GM15510 (cell line): Measurements from ENCODE around the gene OSM.

Experiments used
- POLR2A ChIP-seq: IDR thresholded peaks from 3 replicates; pipeline ENCODE4 v1.6.1; 2011; ENCODE audit warnings: borderline replicate concordance; ENCODE audit not compliant: insufficient read length; ENCODE audit errors: extremely low read depth

OSM gene

DNA sequence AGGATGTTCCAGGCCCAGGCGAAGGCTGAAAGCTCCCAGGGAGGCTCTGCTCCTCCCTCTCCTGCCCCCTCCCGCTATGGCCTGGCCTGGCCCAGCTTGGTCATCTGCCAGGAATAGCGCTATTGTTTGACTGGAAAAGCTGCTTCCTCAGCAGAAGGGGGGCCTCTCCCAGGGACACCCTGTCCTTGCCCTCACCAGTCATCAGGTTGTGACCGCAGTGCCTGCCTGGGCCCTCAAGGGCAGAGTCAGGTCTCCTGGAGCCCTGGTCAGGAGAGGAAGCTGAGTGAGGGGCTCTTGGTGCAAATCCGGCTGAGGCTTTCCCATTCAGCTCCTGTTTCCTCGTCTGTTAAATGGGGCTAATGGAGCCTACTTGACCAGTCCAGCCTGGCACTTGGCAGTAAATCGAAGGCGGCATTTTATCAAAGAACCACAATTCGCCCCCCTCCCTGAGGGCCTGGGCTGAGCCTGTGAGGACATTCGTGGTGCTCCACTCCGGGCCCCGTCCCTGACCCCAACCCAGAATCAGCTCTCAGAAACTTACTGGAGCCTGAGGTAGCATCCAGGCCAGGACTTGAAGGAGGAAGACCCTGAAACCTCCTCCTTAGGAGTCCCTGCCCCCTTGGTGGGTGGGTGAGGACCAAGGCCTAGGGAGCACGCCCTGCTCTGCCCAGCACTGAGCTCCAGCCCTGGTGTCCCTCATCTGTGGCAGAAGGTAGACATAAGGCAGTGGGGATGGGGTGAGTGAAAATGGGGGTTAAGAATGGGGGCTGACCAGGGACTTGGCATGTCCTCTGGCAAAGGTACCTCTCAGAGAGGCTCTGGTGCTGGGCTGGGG is 24.6 kb upstream of the OSM start:
- TF ChIP-seq POLR2A: no peak

DNA sequence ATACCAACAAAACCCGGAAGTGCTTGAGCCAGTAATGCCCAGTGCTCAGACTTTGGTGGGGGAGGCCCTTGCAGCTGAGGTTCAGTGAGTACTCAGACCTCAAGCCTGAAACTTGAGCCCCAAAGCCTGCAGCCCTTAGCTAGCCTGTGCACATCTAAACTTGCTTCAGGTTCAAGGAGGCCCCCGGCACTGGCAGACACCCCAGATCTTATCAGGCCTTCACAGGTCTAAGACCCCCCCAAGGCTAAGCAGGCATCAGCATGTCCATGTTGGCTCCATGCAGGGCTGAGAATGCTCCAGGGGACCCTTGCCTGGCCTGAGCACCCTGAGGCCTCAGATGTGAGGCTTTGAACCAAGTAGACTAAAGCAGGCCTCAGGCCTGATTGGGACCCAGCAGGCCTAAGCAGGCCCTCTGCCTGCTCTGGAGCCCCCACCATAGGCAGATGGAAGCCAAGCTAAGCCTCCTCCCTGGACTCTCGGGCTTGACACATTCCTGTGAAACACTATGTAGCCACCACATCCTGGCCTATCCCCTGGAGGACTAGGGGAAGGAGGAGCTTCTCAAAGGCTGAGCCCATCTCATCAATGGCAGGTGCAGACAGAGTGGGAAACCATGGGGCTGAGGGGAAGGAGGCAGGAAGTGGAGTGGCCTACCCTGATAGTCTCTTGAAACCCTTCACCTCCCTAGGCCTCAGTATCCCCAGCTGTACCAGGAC is 23.8 kb upstream of the OSM start:
- TF ChIP-seq POLR2A: no peak

DNA sequence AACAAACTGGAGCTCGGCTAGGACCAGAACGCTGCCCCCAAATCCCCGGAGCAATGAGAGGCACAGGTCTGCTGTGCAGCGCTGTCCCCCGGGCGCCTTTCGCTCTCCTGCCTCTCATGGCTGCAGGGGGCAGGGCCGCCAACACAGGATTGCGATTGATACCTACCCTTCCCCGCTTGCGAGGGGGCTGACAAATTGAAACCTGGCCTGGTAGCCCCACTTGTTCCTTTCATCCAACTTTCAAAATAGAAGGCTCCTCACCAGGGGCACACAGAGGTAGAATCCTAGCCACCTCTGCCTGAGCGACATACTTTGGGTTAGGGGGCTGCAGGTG is 23.3 kb upstream of the OSM start:
- TF ChIP-seq POLR2A: no peak

DNA sequence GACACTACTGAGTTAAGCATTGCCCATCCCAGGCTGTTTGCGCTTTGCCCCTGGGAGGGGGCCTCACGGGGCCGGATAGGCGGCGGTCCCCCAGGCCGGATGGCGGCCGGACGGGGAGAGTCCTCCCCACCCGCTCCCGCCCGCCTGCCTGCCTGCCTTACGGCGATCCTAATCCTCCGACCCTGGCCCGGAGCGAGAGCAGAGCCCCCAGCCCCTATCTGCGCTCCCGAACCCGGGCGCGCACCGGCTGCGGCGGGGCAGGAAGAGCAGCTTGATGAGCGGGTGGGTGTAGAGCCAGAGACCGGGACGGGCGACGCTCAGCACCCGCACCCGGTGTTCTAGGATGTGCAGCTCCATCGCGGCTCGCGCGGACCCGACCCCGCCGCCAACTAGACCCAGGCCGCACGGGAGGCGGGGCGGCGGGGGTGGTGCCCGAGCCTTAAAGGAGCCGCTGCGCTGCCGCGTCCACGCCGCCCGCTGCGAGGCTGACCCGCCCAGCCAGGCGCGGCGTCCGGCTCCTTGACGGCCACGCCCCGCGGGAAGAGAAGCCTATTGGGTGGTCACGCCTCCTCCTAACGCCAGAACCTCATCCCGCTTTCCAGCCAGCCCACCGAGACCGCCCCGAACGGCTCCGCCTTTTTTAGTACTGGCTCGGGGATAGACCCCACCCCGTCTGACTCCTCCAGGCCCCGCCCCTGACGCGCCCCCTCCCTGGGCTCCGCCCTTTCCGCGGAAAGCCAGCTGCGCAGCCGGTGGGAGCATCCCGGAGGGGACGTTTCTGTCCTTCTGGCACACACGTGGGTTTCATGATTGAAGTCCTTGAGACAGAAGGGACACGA is 22.7 kb upstream of the OSM start, which contains the start of gene CASTOR1:
TSS of gene CASTOR1 (minus strand) at position 365 of the 839 bp plus-strand sequence. CDS start at position 357, 8 bp downstream.
- TF ChIP-seq POLR2A: peak; percentile 22

DNA sequence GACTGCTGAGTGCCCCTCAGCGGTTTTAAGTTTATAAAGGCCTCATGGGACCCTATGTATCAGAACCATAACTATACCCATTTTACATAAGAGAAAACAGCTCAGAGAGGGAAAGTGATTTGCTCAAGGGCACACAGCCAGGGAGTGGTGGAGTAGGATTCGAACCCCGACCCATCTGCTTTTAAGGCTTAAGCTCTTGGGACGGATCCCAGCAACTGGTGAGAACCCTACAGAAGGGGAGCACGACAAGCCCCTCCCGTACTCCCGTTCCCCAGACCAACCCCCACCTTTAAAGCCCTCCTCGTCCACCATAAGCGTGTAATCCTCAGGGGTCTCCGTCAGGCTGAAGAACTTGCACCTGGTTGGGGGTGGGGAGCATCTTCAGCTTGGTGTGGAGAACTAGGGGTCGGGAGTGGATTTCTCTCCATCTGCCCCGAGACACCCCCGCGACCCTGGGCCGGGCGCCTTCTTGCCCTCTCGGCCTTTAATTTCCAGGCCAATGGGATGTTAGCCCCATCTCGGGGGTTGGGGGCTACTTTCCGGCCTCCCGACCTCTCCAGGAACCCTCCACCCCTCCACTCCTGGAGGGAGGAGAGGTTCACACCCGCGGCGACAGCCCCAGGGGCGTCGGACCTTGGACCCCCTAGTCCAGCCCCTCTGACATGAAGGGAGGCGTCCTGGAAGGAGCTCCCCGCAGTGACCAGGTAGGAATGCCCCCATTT is 21.9 kb upstream of the OSM start:
- TF ChIP-seq POLR2A: no peak

DNA sequence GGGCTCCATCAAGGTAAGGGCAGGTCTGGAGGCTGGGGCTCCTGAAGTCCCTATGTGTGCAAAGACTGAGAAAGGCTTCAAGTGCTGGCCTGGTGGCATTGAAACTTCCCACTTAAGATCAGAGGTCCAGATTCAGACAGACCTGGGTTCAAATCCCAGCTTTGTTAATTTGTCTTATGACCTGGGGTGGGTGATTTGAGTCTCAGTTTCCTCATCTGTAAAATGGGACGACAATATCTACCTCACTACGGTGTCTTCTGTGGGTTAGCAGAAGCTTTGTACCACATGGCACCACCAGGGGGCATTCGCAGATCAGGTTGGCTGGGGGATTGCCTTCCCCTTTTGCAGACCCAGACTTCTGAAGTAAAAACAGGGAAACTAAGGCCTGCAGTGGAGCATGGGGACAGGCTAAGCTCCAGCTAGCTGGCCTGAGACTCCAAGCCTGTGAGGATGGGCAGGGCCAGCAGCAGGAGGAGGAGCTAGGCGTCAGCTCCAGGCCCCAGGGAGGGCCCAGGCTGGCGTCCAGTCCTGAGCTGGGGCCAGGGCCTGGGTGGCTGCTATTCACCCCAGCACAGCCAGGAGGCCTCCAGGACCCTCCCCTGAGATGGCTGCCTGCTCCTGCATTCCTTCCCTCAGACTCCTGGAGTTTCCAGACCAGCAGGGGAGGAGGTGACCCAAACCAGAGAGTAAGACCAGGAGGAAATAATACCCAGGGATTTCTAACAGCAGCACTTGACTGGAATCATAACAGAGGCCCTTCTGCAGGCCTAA is 21.2 kb upstream of the OSM start:
- no peak for TF ChIP-seq POLR2A

DNA sequence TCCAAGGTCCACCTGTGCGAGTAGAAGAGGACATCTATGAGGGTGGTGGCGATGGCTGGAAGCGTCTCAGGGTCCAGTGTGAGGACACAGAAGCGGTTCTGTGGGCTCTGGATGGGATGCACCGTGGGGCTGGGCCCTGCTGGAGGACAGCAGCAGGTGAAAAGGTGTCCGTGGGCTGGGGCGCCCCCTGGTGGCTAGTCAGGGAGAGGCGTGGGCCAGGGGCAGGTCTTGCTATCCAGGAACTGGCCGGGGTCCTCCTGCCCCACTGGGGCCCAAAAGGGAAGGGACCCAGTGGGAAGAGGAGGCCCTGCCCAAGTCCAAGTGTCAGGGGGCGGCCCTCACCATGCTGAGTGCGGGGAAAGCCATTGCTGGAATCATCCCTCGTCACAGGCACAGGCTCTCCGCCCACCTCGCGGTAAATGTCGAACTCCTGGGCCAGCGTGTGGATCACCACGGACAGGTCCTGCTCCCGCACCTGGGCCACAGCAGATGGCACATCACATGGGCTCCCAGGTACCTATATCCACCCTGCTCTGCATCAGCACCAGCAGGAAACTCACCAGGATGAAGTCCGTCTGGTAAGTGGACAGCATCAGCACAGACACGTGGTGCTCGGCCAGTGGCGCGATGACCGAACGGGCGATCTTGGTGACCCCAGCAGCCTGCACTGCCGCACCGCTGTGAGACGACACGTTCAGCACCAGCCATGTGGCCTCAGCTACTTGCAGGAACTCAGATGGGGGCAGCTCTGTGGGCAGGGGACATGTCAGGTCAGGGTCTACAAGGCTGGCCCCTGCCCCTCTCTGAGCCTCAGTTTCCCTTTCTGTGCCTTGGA is 20.4 kb upstream of the OSM start:
- no peak for TF ChIP-seq POLR2A

DNA sequence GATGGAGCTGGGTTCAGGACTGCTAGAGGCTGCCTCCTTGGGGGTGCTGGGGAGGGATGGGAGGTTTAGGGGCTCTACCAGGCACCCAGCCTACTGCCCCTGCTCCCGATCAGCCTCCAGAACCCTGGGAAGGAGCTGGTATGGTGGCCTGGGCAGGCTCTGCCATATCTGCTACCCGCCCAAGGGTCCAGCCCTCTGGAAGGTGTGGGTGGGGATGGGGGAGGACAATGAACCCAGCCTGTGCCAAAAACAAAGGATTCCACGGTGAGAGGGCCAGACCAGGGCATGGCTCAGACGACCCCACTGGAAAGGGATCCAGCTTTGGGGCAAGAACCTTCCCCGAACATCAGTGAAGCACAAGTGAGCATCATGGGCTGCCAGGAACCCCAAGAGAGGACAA is 19.7 kb upstream of the OSM start:
- no peak for TF ChIP-seq POLR2A

DNA sequence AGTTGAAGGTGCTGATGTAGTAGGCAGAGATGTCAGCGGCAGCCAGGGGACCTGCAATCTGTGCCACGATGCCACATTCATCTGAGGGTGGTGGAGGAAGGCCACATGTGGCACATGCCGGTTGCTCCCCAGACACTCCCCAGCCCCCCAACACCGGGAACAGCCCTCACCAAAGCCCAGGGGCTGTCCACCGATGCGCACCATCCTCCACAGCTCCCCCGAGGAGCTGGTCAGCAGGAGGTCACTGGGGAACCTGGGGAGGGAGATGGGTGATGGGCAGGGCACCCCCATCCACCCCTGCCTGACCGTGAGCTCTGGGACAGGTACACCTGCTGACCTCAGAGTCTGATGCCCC is 19.2 kb upstream of the OSM start:
- TF ChIP-seq POLR2A: no peak

DNA sequence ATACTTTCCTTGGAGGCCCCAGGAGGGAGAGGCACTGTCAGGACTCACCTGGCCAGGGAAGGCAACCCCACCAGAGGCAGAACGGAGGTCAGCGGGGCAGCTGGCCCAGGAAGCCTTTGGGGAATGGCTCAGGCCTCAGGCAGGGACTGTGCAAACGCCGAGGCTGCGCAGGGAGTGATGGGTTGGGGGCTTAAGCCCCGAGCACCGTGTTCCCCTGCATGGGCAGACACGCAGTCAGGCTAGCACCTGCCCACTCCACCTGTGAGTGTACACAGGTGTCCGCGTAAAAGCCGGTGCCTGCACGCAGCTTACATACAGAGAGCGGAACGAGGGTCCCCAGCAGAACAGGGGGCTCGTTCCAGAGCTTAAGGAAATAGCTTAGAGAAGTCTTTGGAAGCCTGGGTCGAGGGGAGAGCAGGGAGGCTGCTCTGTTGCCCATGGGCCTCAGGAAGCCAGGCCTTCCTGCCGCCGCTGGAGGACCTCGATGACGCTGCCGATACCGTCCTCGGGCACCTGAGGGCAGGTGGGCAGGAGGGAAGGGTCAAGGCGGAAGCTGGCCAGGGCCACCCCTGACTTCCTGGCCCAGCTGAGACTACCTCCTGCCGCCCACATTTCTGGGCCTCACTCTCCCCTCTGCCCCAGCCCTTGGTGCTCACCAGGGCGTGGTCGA is 18.7 kb upstream of the OSM start:
- TF ChIP-seq POLR2A: no peak

DNA sequence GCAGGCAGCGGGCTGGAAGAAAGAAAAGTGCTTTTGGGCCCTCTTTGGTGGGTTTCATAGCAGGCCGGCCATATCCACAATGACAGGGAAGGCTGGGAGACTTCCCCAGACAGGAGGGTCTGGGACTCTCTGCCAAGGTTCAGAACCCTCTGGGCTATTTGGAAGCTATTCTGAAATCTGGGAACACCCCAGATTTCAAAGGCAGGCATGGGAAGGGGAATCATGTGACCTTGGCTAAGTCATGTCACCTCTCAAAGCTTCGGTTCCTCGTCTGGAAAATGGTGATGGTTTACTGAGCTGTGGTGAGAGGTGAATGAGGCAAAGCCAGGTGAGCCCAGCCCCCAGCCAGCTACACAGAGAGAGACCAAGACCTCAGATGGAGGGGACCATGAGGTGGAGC is 18.0 kb upstream of the OSM start:
- TF ChIP-seq POLR2A: no peak

DNA sequence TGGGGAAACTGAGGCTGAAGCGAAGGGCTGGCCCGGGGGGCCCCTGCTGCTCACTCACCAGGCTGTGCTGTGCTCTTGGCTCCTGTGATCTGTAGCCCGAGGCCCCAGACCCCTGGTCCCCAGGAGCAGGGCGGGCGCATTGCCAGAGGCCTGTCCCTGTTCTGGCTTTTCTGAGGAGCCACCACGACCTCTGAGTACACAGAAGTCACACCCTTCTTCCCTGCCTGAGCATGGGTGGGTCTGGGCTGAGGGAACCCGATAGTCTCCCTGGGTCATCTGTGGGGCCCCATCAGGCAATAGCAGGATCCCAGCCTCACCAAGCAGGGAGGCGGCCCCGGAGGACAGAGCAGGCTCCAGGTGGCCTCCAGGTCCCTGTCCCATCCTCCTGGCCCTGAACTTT is 17.5 kb upstream of the OSM start:
- TF ChIP-seq POLR2A: no peak

DNA sequence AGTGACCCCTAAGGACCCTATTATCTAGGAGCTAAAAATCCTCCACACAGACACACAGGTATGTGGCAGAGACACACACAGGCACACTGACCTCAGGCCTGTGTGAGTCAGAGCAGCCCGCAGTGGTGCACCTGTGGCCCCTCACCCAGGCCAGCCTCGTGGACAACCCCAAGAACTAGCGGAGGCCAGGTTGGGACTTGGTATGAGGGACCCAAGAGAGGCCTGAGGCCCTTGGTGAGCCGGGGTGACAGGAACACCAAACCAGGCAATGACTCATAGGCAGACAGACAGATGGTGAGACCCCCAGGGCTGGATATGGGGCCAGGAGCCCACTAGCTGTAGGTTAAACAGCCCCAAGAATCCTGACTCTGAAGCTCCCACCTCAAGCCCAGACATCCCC is 16.7 kb upstream of the OSM start:
- no peak for TF ChIP-seq POLR2A

DNA sequence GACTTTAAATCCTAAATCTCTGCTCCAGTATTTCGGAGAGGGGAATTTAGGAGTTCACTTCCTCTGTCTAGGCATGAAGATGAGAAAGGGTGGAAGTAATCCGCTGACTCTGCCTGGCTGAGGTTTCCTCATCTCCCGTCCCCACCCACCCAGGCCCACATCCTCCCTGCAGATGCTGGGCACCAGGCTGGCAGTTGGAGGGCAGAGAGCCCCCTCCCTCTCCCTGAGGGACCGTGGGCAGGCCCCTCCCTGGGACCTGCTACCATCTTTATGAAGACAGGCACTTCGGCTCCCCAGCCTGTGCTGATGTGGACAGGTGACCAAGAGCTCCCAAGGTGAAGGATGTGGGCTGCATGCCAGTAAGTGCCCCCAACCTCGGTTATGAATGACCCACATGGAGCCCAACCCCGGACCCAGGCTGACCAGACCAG is 16.0 kb upstream of the OSM start:
- TF ChIP-seq POLR2A: no peak
